GM21529 (cell line): ENCODE results near the gene ADAMTS8.

ENCODE experiments used
- ATAC-seq: cut with Tn5 transposase; IDR thresholded peaks from one replicate; pipeline ENCODE4 v1.9.1; 2021; ENCODE audit not compliant: unreplicated experiment

ADAMTS8 gene, protein sequence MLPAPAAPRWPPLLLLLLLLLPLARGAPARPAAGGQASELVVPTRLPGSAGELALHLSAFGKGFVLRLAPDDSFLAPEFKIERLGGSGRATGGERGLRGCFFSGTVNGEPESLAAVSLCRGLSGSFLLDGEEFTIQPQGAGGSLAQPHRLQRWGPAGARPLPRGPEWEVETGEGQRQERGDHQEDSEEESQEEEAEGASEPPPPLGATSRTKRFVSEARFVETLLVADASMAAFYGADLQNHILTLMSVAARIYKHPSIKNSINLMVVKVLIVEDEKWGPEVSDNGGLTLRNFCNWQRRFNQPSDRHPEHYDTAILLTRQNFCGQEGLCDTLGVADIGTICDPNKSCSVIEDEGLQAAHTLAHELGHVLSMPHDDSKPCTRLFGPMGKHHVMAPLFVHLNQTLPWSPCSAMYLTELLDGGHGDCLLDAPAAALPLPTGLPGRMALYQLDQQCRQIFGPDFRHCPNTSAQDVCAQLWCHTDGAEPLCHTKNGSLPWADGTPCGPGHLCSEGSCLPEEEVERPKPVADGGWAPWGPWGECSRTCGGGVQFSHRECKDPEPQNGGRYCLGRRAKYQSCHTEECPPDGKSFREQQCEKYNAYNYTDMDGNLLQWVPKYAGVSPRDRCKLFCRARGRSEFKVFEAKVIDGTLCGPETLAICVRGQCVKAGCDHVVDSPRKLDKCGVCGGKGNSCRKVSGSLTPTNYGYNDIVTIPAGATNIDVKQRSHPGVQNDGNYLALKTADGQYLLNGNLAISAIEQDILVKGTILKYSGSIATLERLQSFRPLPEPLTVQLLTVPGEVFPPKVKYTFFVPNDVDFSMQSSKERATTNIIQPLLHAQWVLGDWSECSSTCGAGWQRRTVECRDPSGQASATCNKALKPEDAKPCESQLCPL

DNA sequence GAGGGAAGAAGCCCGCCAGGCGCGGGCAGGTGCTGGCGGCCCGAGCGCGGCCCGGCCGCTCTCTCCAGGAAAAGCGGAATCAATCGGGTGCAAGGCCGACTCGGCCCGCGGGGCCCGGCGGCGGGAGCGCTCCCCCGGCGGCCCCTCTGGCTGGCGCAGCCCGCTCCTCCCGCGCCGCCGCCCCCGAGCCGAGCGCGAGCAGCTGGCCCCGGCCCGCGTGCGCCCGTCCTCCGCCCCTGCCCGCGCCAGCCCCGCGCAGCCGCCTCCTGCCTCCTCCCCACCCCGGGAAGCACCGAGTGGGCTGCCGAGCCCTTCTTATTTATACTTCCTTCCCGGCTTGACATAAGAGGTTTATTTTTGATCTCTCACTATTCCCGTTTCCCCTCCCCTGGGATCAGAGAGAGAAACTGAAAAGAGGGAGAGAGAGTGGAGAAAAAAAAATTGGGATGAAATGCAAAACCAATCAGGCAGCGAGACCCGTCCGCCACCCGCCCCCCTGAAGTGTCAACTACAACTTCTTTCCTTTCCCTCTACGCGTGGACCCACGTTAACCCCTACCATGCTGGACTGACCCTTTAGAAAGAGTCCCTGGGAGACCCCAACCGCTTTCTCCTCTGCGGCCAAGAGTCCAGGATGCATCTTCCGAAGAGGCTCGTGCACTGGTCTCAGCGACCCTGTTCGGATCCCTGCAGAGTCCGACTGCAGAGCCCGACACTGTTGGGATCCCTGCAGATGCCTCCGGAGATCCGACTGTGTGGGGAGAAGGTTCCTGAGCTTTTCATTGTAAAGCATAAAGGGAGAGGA, at the start of gene ADAMTS8:
Gene ADAMTS8, minus strand, starts transcription at position 294 of the 804 bp plus-strand sequence. CDS start 323 bp downstream, outside the sequence.
- no peak for ATAC-seq

GRCh38 chr11:130477586-130478203, 49.3 kb upstream of the ADAMTS8 start:
- no peak for ATAC-seq

- no peak for ATAC-seq
These were observed 48.6 kb upstream of the ADAMTS8 start for GRCh38 chr11:130476922-130477491.

DNA sequence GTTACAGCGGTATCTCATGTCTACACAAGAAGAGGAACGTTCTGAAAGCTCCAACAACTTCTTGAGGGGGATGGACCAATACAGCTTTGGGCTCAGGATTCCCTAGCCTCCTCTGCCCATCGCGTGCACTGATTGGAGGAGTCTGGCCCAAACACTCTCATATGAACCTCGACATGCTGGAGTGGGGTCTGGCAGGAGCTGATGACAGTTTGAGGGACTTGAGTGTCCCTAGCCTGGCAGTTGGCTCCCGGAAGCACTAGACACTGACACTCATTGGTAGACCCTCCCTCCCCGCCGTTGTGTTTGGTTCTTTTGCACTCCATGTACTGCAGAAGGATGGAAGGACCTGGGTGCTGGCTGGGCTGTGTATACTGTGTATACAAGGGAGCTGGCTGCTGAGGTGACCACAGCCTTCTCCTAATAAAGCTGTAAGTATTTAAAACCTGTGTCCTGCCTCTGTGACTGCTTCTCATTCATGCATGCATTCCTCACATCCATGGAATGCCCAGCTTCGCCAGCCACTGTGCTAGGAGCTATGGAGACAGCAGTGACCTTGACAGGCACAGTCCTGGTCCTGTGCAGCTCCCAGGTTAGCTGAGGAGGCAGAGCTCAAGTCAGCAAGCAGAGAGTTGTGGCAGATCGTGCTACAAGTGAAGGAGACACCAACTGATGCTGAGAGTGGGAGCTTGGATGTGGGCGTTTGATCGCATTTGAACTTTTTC, 48.0 kb upstream of the ADAMTS8 start:
- no peak for ATAC-seq

- ATAC-seq, result no peak
These were observed 47.1 kb upstream of the ADAMTS8 start for GRCh38 chr11:130475426-130476053.

- no peak for ATAC-seq
These were observed 46.4 kb upstream of the ADAMTS8 start for GRCh38 chr11:130474637-130475400.

- ATAC-seq, result no peak
These were observed 45.5 kb upstream of the ADAMTS8 start for GRCh38 chr11:130473795-130474377.

- no peak for ATAC-seq
These were observed 44.8 kb upstream of the ADAMTS8 start for GRCh38 chr11:130473056-130473794.

DNA sequence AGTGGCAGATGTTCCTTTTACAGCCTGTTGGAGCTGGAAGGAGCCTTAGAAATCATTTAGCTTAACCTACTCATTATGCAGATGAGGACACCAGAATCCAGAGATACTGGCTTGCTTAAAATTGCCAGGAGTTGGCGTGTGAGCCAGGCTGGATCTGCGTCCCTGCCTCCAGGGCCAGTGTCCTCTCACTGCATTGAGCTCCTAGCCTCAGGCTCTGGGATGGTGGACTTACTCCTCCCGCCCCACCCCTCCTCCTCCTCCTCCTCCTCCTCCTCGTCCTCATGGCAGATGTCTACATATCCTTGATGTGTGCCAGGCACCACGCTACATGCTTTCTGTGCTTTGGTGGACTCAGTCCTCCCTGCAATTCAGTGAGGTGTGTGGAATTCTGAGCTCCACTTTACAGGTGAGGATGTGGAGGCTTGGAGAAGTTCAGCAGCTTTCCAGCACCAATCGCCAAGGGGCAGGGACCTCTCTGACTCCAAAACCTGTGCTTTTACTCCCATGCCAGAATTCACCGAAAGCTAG, 44.1 kb upstream of the ADAMTS8 start:
- ATAC-seq, result no peak

DNA sequence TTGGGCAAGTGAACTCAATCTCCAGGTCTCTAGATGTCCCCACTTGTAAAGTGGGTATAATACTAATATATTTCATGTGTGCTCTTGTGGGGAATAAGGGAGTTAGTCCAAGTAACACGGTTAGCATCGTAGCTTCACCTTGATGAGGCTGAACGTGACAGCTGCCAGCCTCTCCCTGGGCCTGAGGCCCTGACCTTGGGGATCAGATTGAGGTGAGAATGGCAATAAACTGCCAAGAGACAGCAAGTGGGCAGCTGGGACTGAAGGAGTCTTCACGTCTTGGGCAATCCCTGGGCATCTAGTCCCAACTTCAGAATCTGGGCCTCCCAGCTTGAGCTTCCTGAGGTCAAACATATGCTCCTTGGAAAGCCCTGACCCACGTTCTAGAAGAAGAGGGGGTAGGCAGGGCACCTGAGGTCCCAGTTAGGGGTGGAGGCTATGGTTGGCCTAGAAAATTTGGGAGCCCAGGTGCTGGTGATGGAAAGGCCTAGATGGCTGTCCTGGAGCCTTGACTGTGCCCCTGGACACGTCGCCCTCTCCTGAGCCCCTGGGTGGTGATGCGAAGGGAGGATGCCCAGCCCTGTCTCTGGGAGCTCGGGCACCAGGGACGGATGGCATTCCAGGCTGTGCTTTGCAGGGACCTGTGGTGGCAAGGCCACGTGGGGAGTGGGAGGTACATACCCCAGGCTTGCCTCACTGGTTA, 43.5 kb upstream of the ADAMTS8 start:
- no peak for ATAC-seq

- ATAC-seq, result no peak
These were observed 42.7 kb upstream of the ADAMTS8 start for GRCh38 chr11:130470832-130471706.

DNA sequence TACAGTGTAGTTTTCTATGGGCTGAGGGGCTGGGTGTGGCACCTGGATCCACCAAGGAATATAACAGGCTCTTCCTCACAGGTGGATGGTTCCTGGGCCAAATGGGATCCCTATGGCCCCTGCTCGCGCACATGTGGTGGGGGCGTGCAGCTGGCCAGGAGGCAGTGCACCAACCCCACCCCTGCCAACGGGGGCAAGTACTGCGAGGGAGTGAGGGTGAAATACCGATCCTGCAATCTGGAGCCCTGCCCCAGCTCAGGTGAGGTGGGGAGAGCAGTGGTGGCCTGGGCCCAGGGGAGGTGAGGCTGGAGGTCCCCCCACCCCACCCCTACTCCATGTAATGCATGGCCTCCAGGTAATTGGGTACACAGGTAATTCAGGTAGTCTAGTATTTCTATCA, 40.8 kb upstream of the ADAMTS8 start:
- ATAC-seq, result no peak

DNA sequence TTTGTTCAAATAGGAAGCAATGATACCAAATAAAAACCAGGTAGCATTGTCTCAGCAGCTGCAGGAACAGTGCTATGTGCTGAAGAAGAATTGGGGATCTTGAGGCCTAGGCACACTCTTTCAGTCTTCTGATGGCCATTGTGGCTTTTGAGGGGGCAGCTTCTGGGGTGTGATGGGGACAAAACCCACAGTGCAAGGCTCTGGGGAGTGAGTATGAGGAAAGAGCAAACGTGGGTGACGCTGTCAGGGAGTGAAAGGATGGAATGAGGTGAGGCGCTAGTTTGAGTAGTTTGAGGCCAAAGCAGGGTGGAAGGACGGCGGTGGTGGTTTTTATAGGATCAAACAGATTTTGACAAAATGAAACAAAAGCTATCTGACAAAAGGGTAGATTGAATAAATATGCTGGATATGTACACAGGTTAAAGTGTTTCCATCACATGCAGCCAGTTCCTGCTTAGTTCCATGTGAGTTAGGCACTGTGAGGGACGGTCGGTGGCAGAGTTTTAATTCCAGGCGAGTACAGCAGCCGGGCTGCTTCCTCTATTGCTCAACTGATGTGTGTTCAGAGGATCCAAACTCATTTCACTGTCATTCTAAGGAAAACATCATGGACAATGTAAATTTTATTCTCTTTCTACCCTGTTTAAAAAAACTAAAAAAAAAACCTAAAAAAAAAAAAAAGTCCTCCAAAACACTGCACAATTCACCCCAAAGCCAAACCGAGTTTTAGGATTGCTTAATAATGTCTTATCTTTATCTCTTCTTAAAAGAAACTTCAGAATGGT, 38.9 kb upstream of the ADAMTS8 start:
- ATAC-seq, result no peak

- ATAC-seq, result no peak
These were observed 36.9 kb upstream of the ADAMTS8 start for GRCh38 chr11:130465263-130465662.

GRCh38 chr11:130464291-130464812, 35.9 kb upstream of the ADAMTS8 start:
- no peak for ATAC-seq
